Measurements from ENCODE around the gene CRBN. TPM values are rescaled to one million over a fixed set of nuclear protein-coding genes. Genes with fewer than 3 reads are reported as not detected.

CRBN gene
- polyA plus RNA-seq, 1 of the 3 experiments (the other 2 are of a cell fraction): 17.5 TPM

DNA sequence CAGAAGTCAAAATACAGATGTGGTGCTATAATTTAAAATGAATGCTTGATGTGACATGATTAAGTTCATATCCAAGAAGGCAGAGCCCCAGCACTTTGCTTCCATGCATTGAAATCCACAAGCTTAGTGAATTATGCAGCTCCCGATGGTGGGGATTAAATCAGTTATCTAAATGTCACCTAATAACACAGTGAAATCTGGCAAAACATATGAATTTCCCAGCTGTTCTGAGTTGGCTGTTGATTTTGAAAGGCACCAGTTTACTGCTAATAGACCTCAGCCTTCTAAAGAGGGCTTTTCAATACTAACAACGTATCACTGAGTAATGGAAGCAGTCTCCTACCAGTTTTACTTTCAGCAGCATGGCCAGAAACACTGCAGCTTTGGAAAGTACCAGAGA is 19.8 kb upstream of the CRBN start:
- ChIA-PET CTCF (interaction anchor here (0.9 to 5.5 kb wide), 6 partner anchors 9 to 1099 kb away, joined by 5 to 125 read pairs (median 22); no protein-coding TSS in a partner anchor), POLR2A (no interaction called here)
- H3K9ac ChIP-seq: no peak overlapping the region
- H3K27ac ChIP-seq (ENCODE audit: low read depth in 2 of 2, low read length in 1 of 2): no peak overlapping the region
- no peak overlapping the region for H3K4me3 ChIP-seq (ENCODE audit: low read depth in 2 of 2, low read length in 1 of 2)
- 0% methylated on average over 2 of the region's 2 CpGs for WGBS (ENCODE audit: low lambda C conversion rate)
- H2AFZ ChIP-seq (ENCODE audit: low read depth): no peak overlapping the region
- TF ChIP-seq, protein P1, sequence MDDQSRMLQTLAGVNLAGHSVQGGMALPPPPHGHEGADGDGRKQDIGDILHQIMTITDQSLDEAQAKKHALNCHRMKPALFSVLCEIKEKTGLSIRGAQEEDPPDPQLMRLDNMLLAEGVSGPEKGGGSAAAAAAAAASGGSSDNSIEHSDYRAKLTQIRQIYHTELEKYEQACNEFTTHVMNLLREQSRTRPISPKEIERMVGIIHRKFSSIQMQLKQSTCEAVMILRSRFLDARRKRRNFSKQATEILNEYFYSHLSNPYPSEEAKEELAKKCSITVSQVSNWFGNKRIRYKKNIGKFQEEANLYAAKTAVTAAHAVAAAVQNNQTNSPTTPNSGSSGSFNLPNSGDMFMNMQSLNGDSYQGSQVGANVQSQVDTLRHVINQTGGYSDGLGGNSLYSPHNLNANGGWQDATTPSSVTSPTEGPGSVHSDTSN (IDR thresholded peaks at IDR 0.05): no peak
- TF ChIP-seq MEF2A (IDR thresholded peaks at IDR 0.05; ENCODE audit: borderline replicate concordance, low read depth): no peak
- no peak for TF ChIP-seq TCF12 (IDR thresholded peaks at IDR 0.05)
- TF ChIP-seq, protein P2, sequence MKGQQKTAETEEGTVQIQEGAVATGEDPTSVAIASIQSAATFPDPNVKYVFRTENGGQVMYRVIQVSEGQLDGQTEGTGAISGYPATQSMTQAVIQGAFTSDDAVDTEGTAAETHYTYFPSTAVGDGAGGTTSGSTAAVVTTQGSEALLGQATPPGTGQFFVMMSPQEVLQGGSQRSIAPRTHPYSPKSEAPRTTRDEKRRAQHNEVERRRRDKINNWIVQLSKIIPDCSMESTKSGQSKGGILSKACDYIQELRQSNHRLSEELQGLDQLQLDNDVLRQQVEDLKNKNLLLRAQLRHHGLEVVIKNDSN (IDR thresholded peaks at IDR 0.05; ENCODE audit: borderline replicate concordance, low read depth): no peak
- no peak for TF ChIP-seq RFX5 (IDR thresholded peaks at IDR 0.05; ENCODE audit: low read length)
- TF ChIP-seq ELF1 (IDR thresholded peaks at IDR 0.05): no peak
- TF ChIP-seq RXRA (IDR thresholded peaks at IDR 0.05; ENCODE audit: borderline replicate concordance, low read depth): no peak
- TF ChIP-seq FOXM1 (IDR thresholded peaks at IDR 0.05; ENCODE audit: low read depth): no peak
- no peak for TF ChIP-seq EP300 (IDR thresholded peaks at IDR 0.05; ENCODE audit: borderline replicate concordance in 1 of 2, low read depth in 1 of 2, low read length in 1 of 2)
- TF ChIP-seq POLR2AphosphoS5 (IDR thresholded peaks at IDR 0.05; ENCODE audit: low read depth, low read length): no peak
- no peak for TF ChIP-seq YY1 (IDR thresholded peaks at IDR 0.05; ENCODE audit: low read depth)
- no peak for TF ChIP-seq TEAD4 (IDR thresholded peaks at IDR 0.05; ENCODE audit: borderline replicate concordance, insufficient read depth)
- TF ChIP-seq RCOR1 (IDR thresholded peaks at IDR 0.05; ENCODE audit: low read length): no peak
- no peak for TF ChIP-seq RAD21 (IDR thresholded peaks at IDR 0.05; ENCODE audit: low read length)
- H3K27me3 ChIP-seq (ENCODE audit: insufficient read depth): no peaks in the 10 kb centered on the region
- no peaks in the 10 kb centered on the region for H3K4me1 ChIP-seq (ENCODE audit: control insufficient read depth in 1 of 2, insufficient read depth in 2 of 2, low read depth in 1 of 2, low read length in 1 of 2)
- H3K79me2 ChIP-seq (ENCODE audit: insufficient read depth): no peaks in the 10 kb centered on the region
- H3K9me2 ChIP-seq: no peaks in the 10 kb centered on the region
- no peaks in the 10 kb centered on the region for H3K36me3 ChIP-seq (replicated peaks in 1 of 2; ENCODE audit: control insufficient read depth in 1 of 2, insufficient read depth in 2 of 2, low read length in 1 of 2)
- no peaks in the 10 kb centered on the region for H3K9me3 ChIP-seq
- H3F3A ChIP-seq (replicated peaks; ENCODE audit: insufficient read depth): no peaks in the 10 kb centered on the region
- H3K4me2 ChIP-seq: no peak overlapping the region
- no peaks in the 10 kb centered on the region for H4K20me1 ChIP-seq (ENCODE audit: insufficient read depth)
- no peak for DNase-seq

DNA sequence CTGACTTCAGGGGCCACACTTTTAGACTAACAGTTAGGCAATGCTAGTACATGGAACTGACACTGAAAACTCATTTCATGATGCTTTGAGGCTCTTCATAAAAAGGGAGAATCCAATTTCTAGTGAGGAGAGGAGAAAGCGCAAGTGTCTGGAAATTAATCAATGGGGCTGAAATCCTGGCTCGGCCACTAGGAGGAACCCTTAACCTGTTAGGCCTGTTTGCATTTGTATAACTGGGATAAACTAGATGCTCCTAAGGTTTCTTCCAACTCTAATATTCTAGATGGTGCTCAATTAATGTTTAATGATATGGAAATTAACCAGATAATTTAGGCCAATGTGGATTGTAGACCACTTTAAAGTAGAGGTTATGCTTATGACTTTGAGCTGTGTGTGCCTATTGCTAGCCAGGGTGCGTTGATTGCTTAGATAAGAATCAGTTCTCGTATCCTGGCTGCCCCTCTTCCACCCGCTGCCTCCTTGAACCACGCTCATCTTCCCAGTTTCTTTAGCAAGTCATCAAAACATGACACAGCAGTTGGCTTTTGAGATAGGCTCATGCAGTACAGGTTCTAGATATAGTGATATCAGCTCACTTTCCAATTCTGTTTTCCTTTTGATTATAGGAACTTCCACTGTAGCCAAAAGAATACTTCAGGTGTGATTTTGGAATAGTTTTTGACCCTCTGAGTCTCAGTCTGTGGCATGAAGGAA is 16.8 kb upstream of the CRBN start:
- Histone ChIP-seq H4K20me1 (ENCODE audit: insufficient read depth) (no peaks in the 10 kb centered on the region), H3K9me3 (no peaks in the 10 kb centered on the region), H3K9me2 (no peaks in the 10 kb centered on the region), H3K4me3 (ENCODE audit: low read depth in 2 of 2, low read length in 1 of 2) (no peak overlapping the region; a peak in 1 of 4 replicates), H3K4me1 (ENCODE audit: control insufficient read depth in 1 of 2, insufficient read depth in 2 of 2, low read depth in 1 of 2, low read length in 1 of 2) (no peaks in the 10 kb centered on the region), H2AFZ (ENCODE audit: low read depth) (no peak overlapping the region), H3K9ac (no peak overlapping the region), H3K27ac (ENCODE audit: low read depth in 2 of 2, low read length in 1 of 2) (no peak overlapping the region), H3K4me2 (no peak overlapping the region), H3K79me2 (ENCODE audit: insufficient read depth) (no peaks in the 10 kb centered on the region), H3K36me3 (replicated peaks in 1 of 2; ENCODE audit: control insufficient read depth in 1 of 2, insufficient read depth in 2 of 2, low read length in 1 of 2) (no peaks in the 10 kb centered on the region), H3F3A (replicated peaks; ENCODE audit: insufficient read depth) (no peaks in the 10 kb centered on the region), H3K27me3 (ENCODE audit: insufficient read depth) (no peaks in the 10 kb centered on the region; the same call in 1 of the 2 replicates)
- TF ChIP-seq, protein P3, sequence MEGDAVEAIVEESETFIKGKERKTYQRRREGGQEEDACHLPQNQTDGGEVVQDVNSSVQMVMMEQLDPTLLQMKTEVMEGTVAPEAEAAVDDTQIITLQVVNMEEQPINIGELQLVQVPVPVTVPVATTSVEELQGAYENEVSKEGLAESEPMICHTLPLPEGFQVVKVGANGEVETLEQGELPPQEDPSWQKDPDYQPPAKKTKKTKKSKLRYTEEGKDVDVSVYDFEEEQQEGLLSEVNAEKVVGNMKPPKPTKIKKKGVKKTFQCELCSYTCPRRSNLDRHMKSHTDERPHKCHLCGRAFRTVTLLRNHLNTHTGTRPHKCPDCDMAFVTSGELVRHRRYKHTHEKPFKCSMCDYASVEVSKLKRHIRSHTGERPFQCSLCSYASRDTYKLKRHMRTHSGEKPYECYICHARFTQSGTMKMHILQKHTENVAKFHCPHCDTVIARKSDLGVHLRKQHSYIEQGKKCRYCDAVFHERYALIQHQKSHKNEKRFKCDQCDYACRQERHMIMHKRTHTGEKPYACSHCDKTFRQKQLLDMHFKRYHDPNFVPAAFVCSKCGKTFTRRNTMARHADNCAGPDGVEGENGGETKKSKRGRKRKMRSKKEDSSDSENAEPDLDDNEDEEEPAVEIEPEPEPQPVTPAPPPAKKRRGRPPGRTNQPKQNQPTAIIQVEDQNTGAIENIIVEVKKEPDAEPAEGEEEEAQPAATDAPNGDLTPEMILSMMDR (IDR thresholded peaks at IDR 0.05): peak; percentile 56
- TF ChIP-seq EZH2phosphoT487 (IDR thresholded peaks at IDR 0.05; ENCODE audit: borderline replicate concordance, low read depth) (no peak), RAD21 (IDR thresholded peaks at IDR 0.05; ENCODE audit: low read length) (peak; percentile 46), SMC3 (IDR thresholded peaks at IDR 0.05; ENCODE audit: low read depth, low read length) (peak; percentile 21; the same call in 1 of the 2 replicates)
- TF ChIP-seq, protein P4, sequence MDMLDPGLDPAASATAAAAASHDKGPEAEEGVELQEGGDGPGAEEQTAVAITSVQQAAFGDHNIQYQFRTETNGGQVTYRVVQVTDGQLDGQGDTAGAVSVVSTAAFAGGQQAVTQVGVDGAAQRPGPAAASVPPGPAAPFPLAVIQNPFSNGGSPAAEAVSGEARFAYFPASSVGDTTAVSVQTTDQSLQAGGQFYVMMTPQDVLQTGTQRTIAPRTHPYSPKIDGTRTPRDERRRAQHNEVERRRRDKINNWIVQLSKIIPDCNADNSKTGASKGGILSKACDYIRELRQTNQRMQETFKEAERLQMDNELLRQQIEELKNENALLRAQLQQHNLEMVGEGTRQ (IDR thresholded peaks at IDR 0.05; ENCODE audit: borderline replicate concordance, low read depth, low read length): no peak
- peak; percentile 6 for DNase-seq
- WGBS (ENCODE audit: low lambda C conversion rate): 43% methylated on average over 6 of the region's 6 CpGs
- ChIA-PET POLR2A (no interaction called here), CTCF (interaction anchor here (0.6 to 1.4 kb wide), 6 partner anchors 14 to 1499 kb away, joined by 3 to 7 read pairs (median 3); no protein-coding TSS in a partner anchor)
